ENCODE data around the gene DYNLT2. TPM values are rescaled to one million over a fixed set of nuclear protein-coding genes. Genes with fewer than 3 reads are reported as not detected.

The DYNLT2 gene
- total and polyA plus RNA-seq, 2 of the 13 experiments (the other 11 are each of a cell fraction or from before 2014, with no cell fraction given): 2.1 to 4.3 TPM

DNA sequence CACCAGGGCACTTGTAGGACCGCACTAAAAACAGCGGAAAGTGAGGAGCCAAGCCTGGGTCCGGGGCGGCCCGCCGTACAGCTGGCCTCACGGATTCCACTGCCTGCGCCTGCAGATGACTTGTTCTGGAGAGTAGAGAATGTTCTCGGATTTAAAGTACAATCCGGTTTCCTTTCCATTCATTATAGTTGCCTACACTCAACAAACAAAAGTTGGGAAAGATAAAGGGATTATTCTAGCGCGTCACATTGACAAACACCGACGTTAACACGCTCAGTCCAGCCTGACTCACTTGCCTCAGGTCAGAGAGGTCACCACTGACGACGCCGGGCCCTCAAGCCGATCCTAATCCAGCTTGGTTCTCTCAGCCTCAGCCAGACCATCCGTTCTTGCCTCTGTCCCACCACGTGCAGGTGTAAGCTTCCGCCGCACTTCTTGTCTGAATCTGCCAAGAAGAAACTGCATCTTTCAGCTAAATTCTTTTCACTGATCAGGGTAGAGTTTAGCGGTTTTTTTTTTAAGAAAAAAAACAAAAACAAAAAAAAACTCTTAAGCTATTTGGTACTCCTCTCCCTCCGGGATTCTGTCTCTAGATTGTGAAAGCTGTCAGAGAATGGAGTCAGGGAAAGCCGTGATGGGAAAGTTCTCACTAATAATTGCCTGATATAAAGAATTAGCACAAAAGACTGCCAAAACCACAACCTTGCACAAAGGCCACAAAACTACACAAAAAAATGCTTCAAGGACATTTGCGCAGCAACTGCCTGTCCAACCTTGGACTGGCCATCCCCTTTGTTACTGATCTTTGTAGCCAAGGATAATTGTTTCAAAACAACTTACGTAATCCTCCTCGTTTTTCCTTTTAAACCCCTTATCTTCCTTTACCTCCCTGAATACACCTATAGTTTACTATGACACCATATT, 26.0 kb downstream of the DYNLT2 start (continued):
- TF ChIP-seq HMGXB4 (CRISPR knock-in tag; IDR thresholded peaks at IDR 0.05; ENCODE audit: borderline replicate concordance in 1 of 2, low read depth in 1 of 2): peak; percentile 7 to 75; a peak in 2 of 4 replicates
- no peak for TF ChIP-seq ZNF234 (CRISPR knock-in tag; conservative IDR thresholded peaks at IDR 0.05)
- no peak for TF ChIP-seq HOXA7 (CRISPR knock-in tag; IDR thresholded peaks at IDR 0.05)
- TF ChIP-seq ZNF354B (CRISPR knock-in tag; IDR thresholded peaks at IDR 0.05): no peak
- no peak; the same call in 1 of the 2 replicates for TF ChIP-seq KDM4B (CRISPR knock-in tag; IDR thresholded peaks at IDR 0.05)
- TF ChIP-seq XBP1 (CRISPR knock-in tag; IDR thresholded peaks at IDR 0.05): no peak
- TF ChIP-seq HNRNPUL1 (IDR thresholded peaks at IDR 0.05; ENCODE audit: low read depth, low read length): no peak
- TF ChIP-seq NFE2 (CRISPR knock-in tag; IDR thresholded peaks at IDR 0.05): no peak
- no peak for TF ChIP-seq ZNF75D (CRISPR knock-in tag; IDR thresholded peaks at IDR 0.05; ENCODE audit: borderline replicate concordance)
- no peak; the same call in 1 of the 2 replicates for TF ChIP-seq MTA1 (CRISPR knock-in tag; IDR thresholded peaks at IDR 0.05; ENCODE audit: borderline replicate concordance)
- no peak for TF ChIP-seq ZNF232 (CRISPR knock-in tag; IDR thresholded peaks at IDR 0.05; ENCODE audit: borderline replicate concordance)
- peak; percentile 10 for TF ChIP-seq RCOR2 (CRISPR knock-in tag; IDR thresholded peaks at IDR 0.05)
- no peak for TF ChIP-seq YY1 (IDR thresholded peaks at IDR 0.05; ENCODE audit: insufficient read depth, insufficient replicate concordance, low read depth, low read length)
- TF ChIP-seq ZFP91 (CRISPR knock-in tag; IDR thresholded peaks at IDR 0.05; ENCODE audit: borderline replicate concordance): peak; percentile 91; the same call in 1 of the 2 replicates
- TF ChIP-seq, protein P1, sequence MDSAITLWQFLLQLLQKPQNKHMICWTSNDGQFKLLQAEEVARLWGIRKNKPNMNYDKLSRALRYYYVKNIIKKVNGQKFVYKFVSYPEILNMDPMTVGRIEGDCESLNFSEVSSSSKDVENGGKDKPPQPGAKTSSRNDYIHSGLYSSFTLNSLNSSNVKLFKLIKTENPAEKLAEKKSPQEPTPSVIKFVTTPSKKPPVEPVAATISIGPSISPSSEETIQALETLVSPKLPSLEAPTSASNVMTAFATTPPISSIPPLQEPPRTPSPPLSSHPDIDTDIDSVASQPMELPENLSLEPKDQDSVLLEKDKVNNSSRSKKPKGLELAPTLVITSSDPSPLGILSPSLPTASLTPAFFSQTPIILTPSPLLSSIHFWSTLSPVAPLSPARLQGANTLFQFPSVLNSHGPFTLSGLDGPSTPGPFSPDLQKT (CRISPR knock-in tag; IDR thresholded peaks at IDR 0.05; ENCODE audit: borderline replicate concordance): no peak
- TF ChIP-seq ZNF639 (CRISPR knock-in tag; conservative IDR thresholded peaks at IDR 0.05): peak; percentile 75; the same call in 1 of the 2 replicates
- TF ChIP-seq ZNF782 (CRISPR knock-in tag; IDR thresholded peaks at IDR 0.05; ENCODE audit: borderline replicate concordance): no peak
- TF ChIP-seq ZBTB42 (CRISPR knock-in tag; IDR thresholded peaks at IDR 0.05): peak; percentile 76
- TF ChIP-seq GABPA (IDR thresholded peaks at IDR 0.05; ENCODE audit: low read depth, low read length): no peak
- peak; percentile 40; the same call in 1 of the 2 replicates for TF ChIP-seq GABPA (CRISPR knock-in tag; IDR thresholded peaks at IDR 0.05; ENCODE audit: low read depth)
- TF ChIP-seq, protein P2, sequence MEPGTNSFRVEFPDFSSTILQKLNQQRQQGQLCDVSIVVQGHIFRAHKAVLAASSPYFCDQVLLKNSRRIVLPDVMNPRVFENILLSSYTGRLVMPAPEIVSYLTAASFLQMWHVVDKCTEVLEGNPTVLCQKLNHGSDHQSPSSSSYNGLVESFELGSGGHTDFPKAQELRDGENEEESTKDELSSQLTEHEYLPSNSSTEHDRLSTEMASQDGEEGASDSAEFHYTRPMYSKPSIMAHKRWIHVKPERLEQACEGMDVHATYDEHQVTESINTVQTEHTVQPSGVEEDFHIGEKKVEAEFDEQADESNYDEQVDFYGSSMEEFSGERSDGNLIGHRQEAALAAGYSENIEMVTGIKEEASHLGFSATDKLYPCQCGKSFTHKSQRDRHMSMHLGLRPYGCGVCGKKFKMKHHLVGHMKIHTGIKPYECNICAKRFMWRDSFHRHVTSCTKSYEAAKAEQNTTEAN (CRISPR knock-in tag; conservative IDR thresholded peaks at IDR 0.05): peak; percentile 75

Measured in HepG2 (cell line).